Stimulated activated CD8-positive, alpha-beta memory T cell treated with anti-CD3 and anti-CD28 coated beads, Interleukin-15, amount 100 ng/mL, for 1 hour (primary cell): ENCODE measurements around the gene ARHGEF16.

Experiments
- DNase-seq: peaks from one replicate; pipeline ENCODE4 v3.0.0-alpha.2; 2020; ENCODE audit warnings: low read depth

Gene ARHGEF16

GRCh38 chr1:3422638-3423037, 31.8 kb upstream of the ARHGEF16 start:
- no peak for DNase-seq

- DNase-seq: no peak
These were observed 31.1 kb upstream of the ARHGEF16 start for GRCh38 chr1:3423245-3423829.

GRCh38 chr1:3423896-3424611, 30.4 kb upstream of the ARHGEF16 start:
- no peak for DNase-seq

- DNase-seq: no peak
These were observed 28.8 kb upstream of the ARHGEF16 start for GRCh38 chr1:3425486-3426215.

DNA sequence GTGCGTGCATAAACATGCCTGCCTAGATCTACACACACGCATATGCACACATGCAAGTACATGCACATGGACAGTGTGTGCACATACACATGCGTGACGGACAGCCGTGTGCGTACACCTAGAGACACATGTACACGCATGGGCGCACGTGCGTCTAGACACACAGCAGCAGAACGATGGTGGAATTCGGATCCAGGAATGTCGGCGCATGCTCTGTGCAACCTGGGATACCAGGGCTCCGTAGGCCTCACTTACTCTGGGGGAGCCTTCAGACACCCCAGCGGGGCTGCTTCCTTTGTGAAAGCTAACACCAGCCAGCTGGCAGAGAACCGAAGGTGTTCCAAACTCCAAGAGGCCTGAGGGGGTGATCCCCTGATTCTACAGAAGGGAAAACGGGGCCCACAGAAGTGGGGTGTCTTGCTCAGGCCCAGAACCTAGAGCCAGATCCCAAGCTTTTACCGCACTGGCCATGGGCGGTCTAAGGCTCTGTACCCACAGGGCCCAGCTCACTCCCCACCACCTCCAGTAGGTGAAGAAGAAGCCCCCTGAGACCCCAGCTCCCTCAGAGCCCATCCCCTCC, 27.4 kb upstream of the ARHGEF16 start:
- no peak for DNase-seq

GRCh38 chr1:3427711-3428704, 26.5 kb upstream of the ARHGEF16 start:
- DNase-seq: no peak

GRCh38 chr1:3428899-3429298, 25.6 kb upstream of the ARHGEF16 start:
- no peak for DNase-seq

- DNase-seq: no peak
These were observed 25.1 kb upstream of the ARHGEF16 start for GRCh38 chr1:3429320-3429719.

- DNase-seq: no peak
These were observed 24.7 kb upstream of the ARHGEF16 start for GRCh38 chr1:3429766-3430165.

DNA sequence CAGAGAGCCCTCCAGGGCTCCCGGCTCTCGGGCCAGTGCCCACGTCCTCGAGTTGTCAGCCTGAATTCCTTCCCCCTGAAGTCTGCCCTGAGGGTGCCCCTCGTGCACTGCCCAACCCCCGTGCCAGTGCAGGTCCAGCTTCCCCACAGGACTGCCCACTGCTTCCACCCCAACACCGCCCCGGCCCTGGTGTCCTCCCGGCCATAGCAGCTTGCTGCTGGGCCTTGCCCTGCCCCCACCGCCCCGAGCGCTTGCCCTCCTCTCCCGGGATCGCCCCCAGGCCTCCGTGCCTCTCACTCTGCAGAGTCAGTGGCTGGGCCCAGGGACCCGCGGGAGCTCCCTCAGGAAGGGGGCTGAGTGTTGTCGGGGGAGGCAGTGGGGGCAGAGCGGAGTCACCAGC, 24.1 kb upstream of the ARHGEF16 start:
- no peak for DNase-seq

GRCh38 chr1:3430820-3431219, 23.6 kb upstream of the ARHGEF16 start:
- DNase-seq: no peak

DNA sequence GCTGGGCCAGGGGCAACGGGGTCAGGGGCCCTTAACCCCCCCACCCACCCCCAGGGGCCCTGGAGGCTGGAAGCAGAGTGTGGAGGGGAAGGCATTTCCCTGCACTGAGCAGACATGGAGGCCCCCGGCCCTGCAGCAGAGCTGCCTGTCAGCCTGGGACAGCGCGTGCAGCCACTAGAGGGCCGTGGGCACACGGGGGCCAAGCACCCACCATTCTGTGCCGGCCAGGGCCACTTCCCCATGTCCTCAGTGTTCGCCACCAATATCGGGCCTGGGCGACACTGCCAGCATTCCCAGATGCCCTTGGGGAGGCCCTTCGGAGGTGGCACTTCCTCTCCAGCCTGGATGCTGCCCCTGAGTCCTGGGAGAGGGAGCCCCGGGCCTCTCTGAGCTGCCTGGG, 23.2 kb upstream of the ARHGEF16 start:
- no peak for DNase-seq

GRCh38 chr1:3431686-3432085, 22.8 kb upstream of the ARHGEF16 start:
- no peak for DNase-seq

DNA sequence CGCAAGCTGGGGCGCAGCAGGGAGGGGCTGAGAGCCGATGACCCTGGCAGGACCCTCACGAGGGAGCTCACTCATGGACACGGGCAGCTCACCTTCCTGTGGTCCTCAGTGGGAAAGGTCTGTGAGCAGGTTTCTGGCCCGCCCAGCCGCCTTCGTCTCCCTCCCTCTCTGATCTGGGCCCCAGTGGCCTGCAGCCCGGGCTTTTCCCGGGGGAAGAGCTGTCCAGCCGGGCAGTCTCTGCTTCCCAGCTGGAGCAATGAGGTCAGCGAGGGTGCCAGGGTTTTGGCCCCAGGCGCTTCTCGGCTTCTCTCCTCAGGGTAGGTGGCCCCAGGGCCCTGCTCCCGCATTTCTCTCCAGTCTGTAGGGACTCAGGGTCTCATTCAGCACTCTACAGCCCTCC, 22.2 kb upstream of the ARHGEF16 start:
- no peak for DNase-seq

DNA sequence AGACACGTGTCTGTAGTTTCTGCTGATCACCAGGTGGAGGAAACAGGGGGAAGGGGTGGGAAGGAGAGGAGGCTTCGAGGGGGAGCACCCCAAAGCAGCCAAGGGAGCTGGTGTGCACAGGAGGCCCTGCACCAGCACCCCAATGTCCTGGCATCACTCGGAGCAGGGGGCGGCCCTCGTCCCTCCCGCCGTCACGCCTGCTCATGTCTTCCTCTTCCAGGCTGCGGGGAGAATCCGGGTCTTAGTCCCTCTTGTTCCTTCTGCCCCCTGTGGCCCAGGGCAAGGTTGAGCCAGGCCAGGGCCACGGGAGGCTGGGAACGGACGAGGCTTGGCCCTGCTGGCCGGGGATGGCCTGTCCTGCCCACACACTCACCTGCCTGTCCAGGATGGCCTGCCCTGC, 21.4 kb upstream of the ARHGEF16 start:
- DNase-seq: no peak

DNA sequence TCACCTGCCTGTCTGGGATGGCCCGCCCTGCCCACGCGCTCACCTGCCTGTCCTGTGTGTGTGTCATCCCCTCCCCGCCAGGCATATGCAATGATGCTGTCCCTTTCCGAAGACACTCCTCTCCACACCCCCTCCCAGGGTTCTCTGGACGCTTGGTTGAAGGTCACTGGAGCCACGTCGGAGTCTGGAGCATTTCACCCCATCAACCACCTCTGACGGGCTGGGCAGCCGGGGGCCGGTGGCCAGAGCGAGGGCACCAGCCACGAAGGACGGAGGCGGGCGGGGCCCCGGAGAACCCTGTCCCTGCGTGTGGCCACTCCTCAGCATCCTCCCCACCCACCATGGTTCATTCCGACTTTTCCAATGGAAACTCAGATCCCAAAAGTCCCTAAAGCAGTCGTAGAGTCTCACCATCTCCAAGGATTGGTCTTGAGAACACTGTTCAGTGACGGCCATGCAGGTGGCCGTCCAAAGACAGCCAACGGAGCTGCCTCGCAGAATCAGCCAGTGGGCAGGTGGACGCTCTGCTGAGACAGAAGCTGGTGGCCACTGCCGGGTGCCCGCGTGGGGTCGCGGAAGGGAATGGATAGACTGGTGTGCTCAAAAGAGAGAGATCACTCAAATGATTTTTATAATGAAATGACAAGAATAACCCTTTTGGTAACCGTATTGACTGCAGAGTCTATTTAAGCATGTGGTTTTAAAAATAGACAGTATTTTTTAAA, 20.7 kb upstream of the ARHGEF16 start:
- DNase-seq: no peak

- no peak for DNase-seq
These were observed 19.9 kb upstream of the ARHGEF16 start for GRCh38 chr1:3434406-3435110.

GRCh38 chr1:3435666-3436065, 18.8 kb upstream of the ARHGEF16 start:
- no peak for DNase-seq

GRCh38 chr1:3436451-3436850, 18.0 kb upstream of the ARHGEF16 start:
- DNase-seq: no peak

DNA sequence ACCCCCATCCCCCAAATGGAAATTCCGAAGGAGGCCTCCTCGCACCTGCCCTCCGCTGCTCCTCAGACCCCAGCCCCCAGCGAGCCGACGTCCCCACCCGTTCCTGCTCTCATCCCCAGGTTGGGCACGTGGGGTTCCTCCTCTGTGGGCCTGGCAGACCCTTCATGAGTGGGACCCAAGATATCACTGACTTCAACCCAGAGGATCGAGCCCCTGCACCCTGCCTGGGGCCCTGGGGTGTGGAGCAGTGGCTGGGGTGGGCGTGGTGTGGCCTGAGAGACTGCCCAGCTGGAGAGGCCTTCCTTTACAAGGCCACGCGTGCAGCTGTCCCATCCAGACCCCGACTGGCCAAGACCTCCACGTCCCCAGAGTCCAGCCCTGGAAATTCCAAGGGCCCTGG, 17.6 kb upstream of the ARHGEF16 start:
- no peak for DNase-seq
